ENCODE results near the gene MRPL39.

- no peak for TF ChIP-seq CTCF (IDR thresholded peaks at IDR 0.05; ENCODE audit: low read depth, low read length, missing input control)
- TF ChIP-seq YY1 (IDR thresholded peaks at IDR 0.05), result no peak
- no peak for TF ChIP-seq RAD21 (IDR thresholded peaks at IDR 0.05)
- no peak for TF ChIP-seq REST (IDR thresholded peaks at IDR 0.05)
- no peak for TF ChIP-seq GABPA (IDR thresholded peaks at IDR 0.05 in 1 of 2, conservative IDR thresholded peaks at IDR 0.05 in 1 of 2)
- no peak for TF ChIP-seq FOXA1 (IDR thresholded peaks at IDR 0.05)
- no peak for TF ChIP-seq ATF3 (IDR thresholded peaks at IDR 0.05)
- no peak for TF ChIP-seq TAF1 (conservative IDR thresholded peaks at IDR 0.05)
- TF ChIP-seq EGR1 (IDR thresholded peaks at IDR 0.05; ENCODE audit: low read depth in 2 of 2), result no peak
- no peak for TF ChIP-seq MAX (IDR thresholded peaks at IDR 0.05)
- TF ChIP-seq ZBTB33 (IDR thresholded peaks at IDR 0.05), result no peak
These were observed 17.4 kb downstream of the MRPL39 start for GRCh38 chr21:25589887-25590286.

All from liver (tissue), 3 donors.